Amniotic stem cell (primary cell): ENCODE measurements around the gene EIF2AK2.

Experiments used
- DNase-seq: peaks from one replicate; lab custom pipeline; 2025; lab: John Stamatoyannopoulos, UW

EIF2AK2 gene

DNA sequence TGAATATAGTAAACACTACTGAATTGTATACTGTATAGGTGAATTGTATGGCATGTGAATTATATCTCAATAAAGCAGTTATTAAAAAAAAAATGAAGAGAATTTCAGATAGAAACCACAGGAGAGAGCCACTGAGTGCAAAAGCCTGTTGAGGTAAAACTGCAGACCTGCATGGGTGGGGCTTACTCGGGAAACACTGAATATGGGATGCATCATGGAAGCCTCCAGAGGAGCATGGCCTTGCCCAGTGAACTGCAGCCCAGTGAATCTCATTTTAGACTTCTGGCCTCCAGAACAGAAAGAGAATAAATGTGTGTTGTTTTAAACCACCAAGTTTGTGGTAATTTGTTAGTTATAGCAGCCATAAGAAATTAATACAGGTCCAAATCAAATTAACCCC is 56.7 kb downstream of the EIF2AK2 start:
- no peak for DNase-seq

DNA sequence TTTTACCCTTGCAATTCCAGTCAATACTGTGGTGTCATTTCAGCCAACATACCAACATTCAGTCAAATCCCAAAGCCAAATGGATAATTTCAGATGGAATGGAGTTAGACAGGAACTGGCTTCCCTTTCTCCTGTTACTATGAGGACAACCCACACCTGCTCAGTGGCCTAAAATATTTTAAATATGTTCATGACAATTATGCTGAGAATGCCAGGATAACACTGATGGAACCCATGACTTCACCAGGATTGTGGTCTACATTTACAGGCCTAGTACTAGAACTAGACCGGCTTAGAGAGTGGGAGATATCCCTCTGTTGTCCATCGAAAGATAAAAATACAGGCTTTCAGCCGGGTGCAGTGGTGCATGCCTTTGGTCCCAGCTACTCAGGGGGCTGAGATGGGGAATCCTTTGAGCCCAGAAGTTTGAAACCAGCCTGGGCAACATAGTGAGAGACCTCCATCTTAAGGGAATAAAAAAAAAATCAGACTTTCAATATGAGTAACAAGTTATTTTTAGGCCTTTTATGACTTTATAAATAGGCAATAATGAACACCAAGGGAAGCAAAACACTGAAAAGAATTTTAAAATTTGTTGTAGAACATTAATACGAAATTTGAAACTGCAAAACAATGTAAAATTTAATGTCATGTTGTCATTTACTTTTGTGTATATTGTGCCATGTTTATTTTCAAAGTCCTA is 58.2 kb downstream of the EIF2AK2 start:
- DNase-seq = no peak

DNA sequence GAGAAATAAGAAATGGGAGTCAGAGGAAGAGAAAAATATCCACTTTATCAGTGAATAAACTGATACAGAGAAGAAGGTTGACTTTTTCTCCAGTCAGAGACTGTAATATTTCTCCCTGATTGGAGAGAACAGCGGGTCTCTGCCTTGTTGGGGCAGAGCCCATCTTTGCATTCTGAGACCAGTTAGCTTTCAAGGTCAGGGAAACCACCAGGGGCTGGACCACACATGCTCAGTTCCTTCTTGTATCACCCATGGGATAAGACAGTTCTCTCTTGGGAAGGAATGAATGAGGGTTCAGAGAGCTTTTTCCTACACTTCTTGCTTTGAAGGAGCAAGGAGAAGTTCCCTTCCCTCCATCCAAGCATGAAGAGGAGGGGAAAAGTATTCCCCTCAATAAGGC is 60.2 kb downstream of the EIF2AK2 start:
- DNase-seq = no peak

DNA sequence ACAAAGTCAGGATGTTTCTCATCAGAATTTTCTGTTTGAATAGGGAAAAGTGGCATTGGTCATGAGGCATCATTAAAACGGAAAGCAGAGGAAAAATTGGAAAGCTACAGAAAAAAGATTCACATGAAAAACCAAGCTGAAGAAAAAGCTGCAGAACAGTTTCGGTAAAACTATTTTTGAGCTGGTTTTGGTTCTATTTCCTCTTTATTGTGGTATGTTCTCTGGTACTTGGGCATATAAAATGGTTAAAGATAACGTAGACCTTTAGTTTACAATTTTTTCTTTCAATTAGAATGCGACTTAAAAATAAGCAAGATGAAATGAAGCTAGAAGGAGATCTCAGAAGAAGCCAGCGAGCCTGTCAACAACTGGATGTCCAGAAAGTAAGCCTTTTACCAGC is 64.9 kb downstream of the EIF2AK2 start:
- DNase-seq = no peak

DNA sequence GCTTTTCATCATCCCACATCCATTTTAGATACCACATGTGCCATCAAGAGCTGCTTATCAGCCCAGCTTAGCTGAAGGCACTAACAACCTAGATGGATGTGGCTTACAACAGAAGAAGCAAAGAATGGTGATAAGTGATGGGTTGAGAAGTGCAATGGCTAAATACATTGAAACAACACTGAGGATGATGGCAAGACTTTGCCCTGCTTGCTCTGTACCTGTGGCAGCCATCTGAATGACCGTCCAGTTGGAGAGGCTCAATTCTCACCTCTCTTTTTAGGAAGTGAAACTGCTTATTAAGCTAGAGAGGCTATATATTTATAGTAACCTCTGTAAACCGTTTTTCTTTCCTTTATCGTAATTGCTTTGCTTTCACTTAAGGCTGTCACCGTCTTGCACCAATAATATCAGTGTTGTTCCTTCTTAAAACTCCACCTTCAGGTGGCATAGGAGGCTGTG is 66.7 kb downstream of the EIF2AK2 start:
- no peak for DNase-seq

DNA sequence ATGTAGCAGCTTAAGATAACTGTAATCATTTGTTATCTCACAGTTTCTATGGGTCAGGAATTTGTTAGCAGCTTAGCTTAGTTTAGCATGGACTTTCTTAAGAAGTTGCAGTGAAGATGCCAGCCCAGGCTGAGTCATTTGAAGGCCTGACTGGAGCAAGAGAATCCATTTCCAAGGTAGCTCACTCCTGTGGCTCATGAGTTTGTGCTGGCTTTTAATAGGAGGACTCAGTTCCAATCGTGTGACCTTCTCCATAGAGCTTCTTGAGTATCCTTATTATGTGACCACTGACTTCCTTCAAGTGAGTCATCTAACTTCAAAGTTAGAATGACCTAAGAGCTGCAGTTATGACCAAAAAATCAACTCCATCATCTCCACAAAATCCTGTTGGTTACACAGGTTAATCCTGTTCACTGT is 71.0 kb downstream of the EIF2AK2 start:
- peak; percentile 23 for DNase-seq

DNA sequence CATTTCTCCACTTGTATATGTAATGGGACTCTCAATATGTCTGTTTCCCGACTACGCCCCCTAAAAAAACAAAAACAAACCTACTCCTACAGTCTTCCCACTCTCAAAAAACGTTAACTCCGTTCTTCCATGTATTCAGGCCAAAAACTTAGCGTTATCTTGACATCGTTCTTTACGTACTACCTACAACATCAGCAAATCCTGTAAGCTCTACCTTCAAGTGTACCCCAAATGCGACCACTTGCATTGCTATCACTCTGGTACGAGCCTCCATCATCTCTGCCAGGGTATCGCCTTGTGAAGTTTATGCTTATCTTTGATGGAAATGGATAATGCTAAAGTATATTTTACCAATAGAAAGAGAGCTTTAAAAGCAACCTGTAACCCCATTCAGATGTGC is 72.0 kb downstream of the EIF2AK2 start:
- DNase-seq = no peak

DNA sequence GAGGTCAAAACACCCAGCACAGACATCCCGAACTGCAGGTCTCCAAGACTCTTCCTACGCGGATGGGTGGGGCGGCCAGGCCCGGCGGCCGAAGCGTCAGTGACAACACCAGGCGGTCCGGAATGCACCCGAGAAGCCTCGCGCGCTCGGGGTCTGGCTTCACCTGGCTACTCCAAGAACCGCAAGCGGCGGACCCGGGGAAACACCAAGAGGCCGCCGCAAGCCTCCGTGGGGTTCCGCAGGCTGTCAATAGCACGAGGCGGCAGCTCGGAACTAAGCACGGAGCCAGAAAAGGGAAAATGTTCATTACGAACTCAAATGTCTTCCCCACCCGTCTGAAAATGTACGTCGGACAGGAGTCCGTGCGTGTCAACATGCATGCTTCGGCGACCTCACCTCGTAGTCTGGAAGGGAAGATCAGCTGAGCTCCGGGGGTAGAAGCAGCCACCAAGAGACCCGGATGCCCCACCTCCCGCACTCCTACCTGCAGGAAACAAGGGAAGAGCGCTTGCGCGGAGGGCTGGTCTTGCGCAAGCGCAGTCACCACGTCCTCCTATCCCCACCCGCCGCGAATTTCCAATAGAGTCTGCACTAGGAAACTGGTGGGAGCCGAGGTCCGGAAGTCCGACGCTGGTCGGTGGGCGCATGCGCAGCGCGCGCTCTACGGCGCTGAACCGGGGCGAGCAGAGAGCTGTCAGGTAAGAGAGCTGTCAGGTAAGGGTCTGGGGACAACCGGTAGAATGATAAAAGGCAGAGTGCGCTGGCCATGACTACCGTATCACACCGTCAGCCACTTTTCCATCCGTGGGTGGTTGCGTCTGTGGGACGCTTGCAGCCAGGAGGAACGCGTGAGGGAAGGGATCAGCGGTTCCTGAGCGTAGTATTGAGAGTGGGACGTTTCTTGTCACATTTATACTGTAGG is 72.6 kb downstream of the EIF2AK2 start, which contains the start of the genes GPATCH11 and HEATR5B:
TSS of gene GPATCH11 (plus strand) at position 646 of the 922 bp plus-strand sequence. CDS start 3,864 bp downstream, outside the sequence.
TSS of gene HEATR5B (minus strand) at position 500 of the 922 bp plus-strand sequence. CDS start 958 bp downstream, outside the sequence.
- peak; percentile 95 for DNase-seq

DNA sequence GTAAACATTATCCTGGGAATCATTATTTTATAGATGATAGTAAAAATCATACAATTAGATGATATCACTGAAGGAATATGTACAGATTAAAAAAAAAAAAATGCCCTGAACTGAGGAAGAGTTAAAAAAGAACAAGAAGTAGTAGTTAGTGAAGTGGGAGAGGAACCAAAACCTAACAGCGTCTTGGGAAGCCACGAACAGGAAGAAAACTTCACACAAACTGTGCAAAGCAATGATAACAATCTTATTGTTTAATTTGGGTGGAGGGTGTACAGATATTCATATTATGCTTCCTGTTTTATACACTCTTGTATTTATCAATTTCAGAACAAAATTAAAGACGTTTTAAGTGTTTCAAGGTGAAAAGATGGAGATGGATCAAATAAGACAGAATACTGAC is 76.1 kb downstream of the EIF2AK2 start:
- no peak for DNase-seq

DNA sequence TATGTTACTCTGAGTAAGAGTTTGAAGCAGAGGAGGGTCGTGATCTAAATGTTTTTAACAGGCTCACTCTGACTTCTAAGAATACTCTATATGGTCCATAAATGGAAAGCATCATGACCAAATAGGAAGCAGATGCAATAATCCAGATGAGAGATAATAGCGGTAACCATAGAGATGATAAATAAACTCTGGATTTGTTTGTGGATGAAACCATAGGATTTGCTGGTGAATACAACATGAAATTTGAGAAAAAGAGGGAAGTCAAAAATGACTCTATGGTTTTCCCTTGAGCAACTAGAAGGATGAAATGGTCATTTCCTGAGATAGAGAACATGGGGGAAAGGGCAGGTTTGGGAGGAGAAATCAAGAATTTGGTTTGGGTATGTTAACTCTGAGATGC is 76.5 kb downstream of the EIF2AK2 start:
- no peak for DNase-seq

DNA sequence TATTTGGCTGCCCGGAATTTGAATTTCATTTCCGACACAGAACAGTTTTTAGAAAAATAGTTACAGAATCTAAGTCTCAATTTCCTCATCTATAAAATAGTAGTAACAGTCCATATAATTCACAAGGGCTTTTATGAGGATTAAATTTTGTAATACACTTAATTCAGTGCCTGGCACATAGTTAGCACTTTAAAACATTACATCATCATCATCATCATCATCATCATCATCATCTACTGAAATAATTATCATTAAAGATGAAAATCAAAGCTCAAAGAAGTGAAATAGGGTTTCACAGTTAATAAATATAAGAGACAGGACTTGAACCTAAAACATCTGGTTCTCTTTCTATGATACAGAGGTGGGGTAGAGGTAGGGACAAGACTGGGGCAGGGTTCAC is 85.8 kb downstream of the EIF2AK2 start:
- DNase-seq = no peak

DNA sequence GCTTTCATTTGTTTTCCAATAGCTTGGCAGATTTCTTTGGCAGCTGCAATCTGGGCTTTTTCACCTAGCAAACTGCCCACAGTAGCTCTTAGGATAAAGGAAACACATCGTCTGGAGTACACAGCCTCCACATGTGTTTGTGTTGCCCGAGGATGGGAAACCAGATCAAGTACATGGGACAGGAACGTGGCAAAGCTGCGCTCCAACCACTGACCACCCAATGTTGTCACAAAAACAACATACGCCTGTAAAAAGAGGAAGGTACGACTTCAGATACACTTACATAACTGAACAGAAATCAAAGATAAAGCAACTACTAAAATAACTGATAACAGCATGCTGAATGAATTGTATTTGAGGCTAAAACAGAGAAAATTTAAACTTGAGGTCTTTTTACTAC is 88.1 kb downstream of the EIF2AK2 start:
- DNase-seq = no peak

DNA sequence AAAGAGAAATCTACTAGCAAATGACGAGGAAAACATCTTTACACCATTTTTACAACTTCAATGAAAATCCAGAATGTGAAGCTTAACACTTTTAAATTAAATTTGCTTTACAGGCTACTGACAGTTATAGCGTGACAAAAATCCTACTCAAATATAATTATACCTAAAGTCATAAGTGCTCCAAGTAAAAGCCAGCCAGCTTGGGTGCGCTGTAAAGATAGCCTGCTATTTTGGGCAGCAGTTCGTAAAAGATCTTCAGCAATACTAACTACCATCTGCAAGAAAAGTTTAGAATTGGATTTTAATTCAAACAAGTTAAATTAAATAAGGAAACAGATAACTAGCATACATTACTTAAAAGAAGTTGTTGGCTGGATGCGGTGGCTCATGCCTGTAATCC is 95.0 kb downstream of the EIF2AK2 start:
- no peak for DNase-seq

DNA sequence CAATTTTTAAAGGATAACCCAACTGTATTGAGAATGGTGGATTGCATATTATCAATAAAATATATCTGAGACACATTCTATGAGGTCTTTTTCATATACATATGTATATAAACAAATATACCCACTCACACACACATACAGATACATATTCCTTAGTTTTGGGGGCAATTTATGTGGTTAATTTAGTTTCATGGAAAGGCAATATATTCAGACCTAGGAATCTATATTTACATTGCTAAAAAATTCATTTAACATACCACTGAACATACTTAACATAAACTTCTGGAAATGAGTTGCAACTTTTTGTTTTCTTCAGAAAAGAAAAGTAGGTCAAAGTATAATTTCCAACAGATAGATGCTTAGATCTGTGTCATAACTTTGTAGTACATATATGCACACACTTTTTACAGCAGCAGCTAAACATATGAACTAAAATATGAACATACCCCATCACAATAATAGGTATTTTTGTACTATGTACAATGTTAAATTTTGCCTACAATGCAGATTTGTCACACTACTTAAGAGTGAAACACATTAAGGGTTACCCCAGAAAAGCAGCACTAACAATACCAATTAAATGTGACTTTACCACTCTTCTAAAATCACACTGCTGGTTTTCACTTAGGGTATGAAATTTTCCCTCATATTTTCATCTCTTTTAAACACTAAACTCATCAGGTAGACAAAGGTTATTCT is 95.6 kb downstream of the EIF2AK2 start:
- DNase-seq = no peak

DNA sequence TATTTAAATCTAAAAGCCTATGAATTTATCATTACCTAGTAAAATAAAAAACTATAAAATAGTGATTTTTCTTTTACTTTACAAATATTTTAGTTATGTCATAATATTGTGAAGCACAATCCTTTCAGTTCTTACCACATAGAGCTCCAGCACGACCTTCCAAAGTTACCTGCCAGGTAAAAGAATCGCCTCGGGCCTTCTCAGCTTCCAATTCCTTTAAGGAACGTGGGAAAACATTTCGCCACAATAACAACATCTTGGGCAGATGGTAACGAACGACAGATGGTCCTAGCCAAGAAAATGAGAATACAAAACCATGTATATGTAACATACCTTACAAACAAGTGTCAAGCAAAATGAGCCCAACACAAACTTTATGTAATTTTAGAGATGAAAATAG is 96.3 kb downstream of the EIF2AK2 start:
- DNase-seq = no peak

DNA sequence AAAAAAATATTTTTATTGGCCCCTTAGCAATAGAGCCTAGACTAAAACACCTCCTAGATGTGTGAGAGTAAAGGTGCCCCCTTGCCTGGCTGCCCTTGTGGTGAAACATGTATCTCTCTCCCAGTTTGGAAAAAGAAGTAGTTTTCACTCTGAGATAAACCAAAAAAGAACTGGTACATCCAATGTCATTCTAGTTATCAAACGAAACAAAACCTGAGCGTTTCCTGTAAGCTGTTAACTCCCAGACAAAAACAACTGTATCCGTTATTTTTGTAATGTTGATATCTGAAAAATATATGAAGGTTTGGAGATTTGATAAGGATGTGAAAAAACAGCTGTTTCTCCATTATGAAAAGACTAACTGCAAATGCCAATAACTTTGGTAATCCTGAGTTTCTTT is 96.9 kb downstream of the EIF2AK2 start:
- no peak for DNase-seq

DNA sequence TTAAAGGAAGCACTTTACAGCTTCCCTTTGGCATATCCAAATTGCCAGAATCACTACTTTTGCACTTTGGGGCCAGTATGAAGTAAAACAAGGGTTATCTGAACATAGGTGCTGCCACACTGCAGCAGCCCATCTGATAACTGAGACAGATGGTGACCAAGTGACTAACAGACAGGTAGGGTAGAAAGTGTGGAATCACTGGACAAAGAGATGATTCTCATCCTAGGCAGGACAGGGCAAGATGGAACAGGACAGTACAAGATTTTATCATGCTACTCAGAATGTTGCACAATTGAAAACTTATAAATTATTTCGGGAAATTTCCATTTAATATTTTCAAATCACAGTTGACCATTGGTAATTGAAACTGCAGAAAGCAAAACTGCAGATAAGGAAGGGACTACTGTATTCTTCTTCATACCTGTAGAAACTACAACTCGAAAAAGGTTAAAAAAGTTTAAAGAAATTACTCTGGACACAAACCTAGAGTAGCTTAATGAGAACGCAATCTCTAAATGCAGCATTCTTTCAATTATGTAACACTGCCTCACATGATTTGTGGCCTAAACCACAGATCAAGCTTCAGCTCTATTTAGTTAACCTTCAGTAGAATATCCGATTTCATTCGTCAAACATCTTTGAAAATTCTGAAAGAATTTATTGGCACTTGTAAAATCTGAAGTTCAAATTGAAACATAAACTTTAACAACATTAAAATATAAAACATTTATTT is 104.0 kb downstream of the EIF2AK2 start:
- DNase-seq = no peak
